Neural cell (in vitro differentiated cells): ENCODE results near the gene KCTD14. TPM values are rescaled to one million over a fixed set of nuclear protein-coding genes. Genes with fewer than 3 reads are reported as not detected.

Experiments used
- H2AFZ ChIP-seq: fragments of 200-600, 300-800 bp; sonication (generic), shearing (Covaris generic); 2 replicates; pipeline ENCODE4 v1.6.0; 2014; ENCODE audit warnings: low read depth, mild to moderate bottlenecking, antibody characterized with exemption, low read length, moderate library complexity
- H3F3A ChIP-seq: fragments of 200-600 bp; shearing (Covaris generic); 2 replicates; pipeline ENCODE4 v1.6.1; 2016; ENCODE audit warnings: mild to moderate bottlenecking, moderate library complexity, mixed read lengths, antibody characterized with exemption, low read length; ENCODE audit not compliant: insufficient read depth, poor library complexity, severe bottlenecking
- H3K27ac ChIP-seq: fragments of 200-600, 300-800 bp; sonication (generic), shearing (Covaris generic); 2 replicates; pipeline ENCODE4 v1.5.1; 2014; ENCODE audit warnings: mild to moderate bottlenecking, low read length, moderate library complexity
- H3K27me3 ChIP-seq: fragments of 300-800, 200-600 bp; sonication (generic), shearing (Covaris generic); 2 replicates; pipeline ENCODE4 v1.6.0; 2014; ENCODE audit warnings: mild to moderate bottlenecking, low read depth, low read length, moderate library complexity; ENCODE audit not compliant: insufficient read depth
- H3K36me3 ChIP-seq: fragments of 300-800, 200-600 bp; sonication (generic), shearing (Covaris generic); 2 replicates; pipeline ENCODE4 v1.5.1; 2014; ENCODE audit warnings: mild to moderate bottlenecking, antibody characterized with exemption, low read length, moderate library complexity; ENCODE audit not compliant: insufficient read depth
- H3K4me2 ChIP-seq: fragments of 300-800, 200-600 bp; sonication (generic), shearing (Covaris generic); 2 replicates; pipeline ENCODE4 v1.6.0; 2014; ENCODE audit warnings: mild to moderate bottlenecking, low read length
- H3K4me3 ChIP-seq: fragments of 300-800, 200-600 bp; sonication (generic), shearing (Covaris generic); 2 replicates; pipeline ENCODE4 v1.5.1; 2014; ENCODE audit warnings: mild to moderate bottlenecking, low read length, moderate library complexity
- H3K79me2 ChIP-seq: fragments of 200-600 bp; shearing (Covaris generic); replicated peaks from 2 replicates; pipeline ENCODE4 v1.6.0; 2014; ENCODE audit warnings: mild to moderate bottlenecking, low read length, moderate library complexity; ENCODE audit not compliant: insufficient read depth
- H3K9ac ChIP-seq: fragments of 300-800, 200-600 bp; sonication (generic), shearing (Covaris generic); 2 replicates; pipeline ENCODE4 v1.6.1; 2016; ENCODE audit warnings: mild to moderate bottlenecking, low read length, mixed read lengths
- H3K9me2 ChIP-seq: fragments of 200-600 bp; shearing (Covaris generic); 2 replicates; pipeline ENCODE4 v1.6.1; 2016; ENCODE audit warnings: mild to moderate bottlenecking, low read length, mixed read lengths; ENCODE audit not compliant: insufficient read depth
- H3K9me3 ChIP-seq: fragments of 200-600, 300-800 bp; sonication (generic), shearing (Covaris generic); 2 replicates; pipeline ENCODE4 v1.6.1; 2016; ENCODE audit warnings: mild to moderate bottlenecking, mixed run types, low read length, moderate library complexity, mixed read lengths
- H4K20me1 ChIP-seq: fragments of 200-600 bp; shearing (Covaris generic); 2 replicates; pipeline ENCODE4 v1.6.1; 2016; ENCODE audit warnings: mild to moderate bottlenecking, mixed run types; ENCODE audit not compliant: insufficient read depth
- CTCF ChIP-seq: fragments of 450-650 bp; IDR thresholded peaks from 2 replicates; pipeline ENCODE4 v1.5.1; 2014; ENCODE audit warnings: antibody characterized with exemption, mild to moderate bottlenecking, moderate library complexity; ENCODE audit not compliant: poor library complexity, severe bottlenecking
- EP300 ChIP-seq: fragments of 450-650 bp; conservative IDR thresholded peaks from 2 replicates; pipeline ENCODE4 v1.6.1; 2014; ENCODE audit warnings: antibody characterized with exemption, mild to moderate bottlenecking, moderate library complexity; ENCODE audit not compliant: poor library complexity, severe bottlenecking
- EZH2 ChIP-seq: fragments of 200-600, 300-800 bp; shearing (Covaris generic), sonication (generic); IDR thresholded peaks from 2 replicates; pipeline ENCODE4 v1.6.1; 2014; ENCODE audit warnings: antibody characterized with exemption, low read length, borderline replicate concordance, mild to moderate bottlenecking; ENCODE audit not compliant: insufficient read depth, poor library complexity, severe bottlenecking
- MXI1 ChIP-seq: fragments of 450-650 bp; conservative IDR thresholded peaks from 2 replicates; pipeline ENCODE4 v1.6.1; 2014; ENCODE audit warnings: antibody characterized with exemption, mild to moderate bottlenecking; ENCODE audit not compliant: poor library complexity, severe bottlenecking
- POLR2AphosphoS5 ChIP-seq: IDR thresholded peaks from 2 replicates; pipeline ENCODE4 v1.6.1; 2012
- RAD21 ChIP-seq: fragments of 450-650 bp; conservative IDR thresholded peaks from 2 replicates; pipeline ENCODE4 v1.6.1; 2014; ENCODE audit warnings: antibody characterized with exemption, mild to moderate bottlenecking, moderate library complexity
- REST ChIP-seq: IDR thresholded peaks from 2 replicates; pipeline ENCODE4 v1.6.1; 2012; ENCODE audit warnings: borderline replicate concordance
- SMC3 ChIP-seq: fragments of 450-650 bp; conservative IDR thresholded peaks from 2 replicates; pipeline ENCODE4 v1.6.1; 2014; ENCODE audit warnings: antibody characterized with exemption, mild to moderate bottlenecking, moderate library complexity; ENCODE audit not compliant: poor library complexity
- TAF1 ChIP-seq: IDR thresholded peaks from 2 replicates; pipeline ENCODE4 v1.6.1; 2012; ENCODE audit warnings: low read depth
- polyA plus RNA-seq: library from polyadenylated mRNA; depleted of rRNA; stranded (reverse); fragments of >200 nt; gene quantifications from 2 replicates; pipeline ENCODE4 v1.2.3, GENCODE V29; 2014

The KCTD14 gene
- polyA plus RNA-seq, 1 donor from 2014 or later: 0.32 TPM

GRCh38 chr11:78027759-78028158, 4.7 kb upstream of the KCTD14 start:
- Histone ChIP-seq H3K27ac (no peak overlapping the region), H3K27me3 (peaks cover 9% of the 10 kb centered on the region), H3K79me2 (no peaks in the 10 kb centered on the region), H3K36me3 (no peaks in the 10 kb centered on the region), H3K9me2 (no peaks in the 10 kb centered on the region), H2AFZ (no peak overlapping the region), H3F3A (no peaks in the 10 kb centered on the region), H3K9ac (no peak overlapping the region), H4K20me1 (no peaks in the 10 kb centered on the region), H3K4me3 (no peak overlapping the region), H3K4me2 (no peak overlapping the region), H3K9me3 (no peaks in the 10 kb centered on the region)
- TF ChIP-seq TAF1 (no peak), RAD21 (no peak), EZH2 (no peak), POLR2AphosphoS5 (no peak), EP300 (no peak), MXI1 (no peak), REST (no peak), CTCF (no peak), SMC3 (no peak)

GRCh38 chr11:78025378-78025777, 2.3 kb upstream of the KCTD14 start:
- Histone ChIP-seq H3K9me3 (no peaks in the 10 kb centered on the region), H3K27me3 (peaks cover 10% of the 10 kb centered on the region), H4K20me1 (no peaks in the 10 kb centered on the region), H3K9ac (no peak overlapping the region), H3K4me3 (no peak overlapping the region), H2AFZ (no peak overlapping the region), H3K79me2 (no peaks in the 10 kb centered on the region), H3K27ac (no peak overlapping the region), H3K4me2 (no peak overlapping the region), H3F3A (no peaks in the 10 kb centered on the region), H3K9me2 (no peaks in the 10 kb centered on the region), H3K36me3 (no peaks in the 10 kb centered on the region)
- TF ChIP-seq MXI1 (no peak), EZH2 (no peak), POLR2AphosphoS5 (no peak), EP300 (no peak), RAD21 (no peak)

GRCh38 chr11:78023426-78023825, 350 bp upstream of the KCTD14 start:
- TF ChIP-seq EP300 (no peak), RAD21 (no peak), CTCF (no peak)
- Histone ChIP-seq H3K27ac (no peak overlapping the region), H3K4me2 (no peak overlapping the region), H3K36me3 (no peaks in the 10 kb centered on the region), H3K79me2 (no peaks in the 10 kb centered on the region), H3K9ac (no peak overlapping the region), H4K20me1 (no peaks in the 10 kb centered on the region), H3K9me3 (no peaks in the 10 kb centered on the region), H3K4me3 (no peak overlapping the region), H3K27me3 (peaks cover 10% of the 10 kb centered on the region), H2AFZ (no peak overlapping the region), H3F3A (no peaks in the 10 kb centered on the region), H3K9me2 (no peaks in the 10 kb centered on the region)
